GM19238 (cell line): ENCODE data around the gene ADD2.
"Not testable (repeated sequence)": the region's sequence is repeated elsewhere in the genome, so short reads cannot be mapped to it uniquely, and the experiment has no call there.

Source experiments
- DNase-seq: peaks from one replicate; pipeline ENCODE4 v3.0.0; 2011; ENCODE audit warnings: low spot score; ENCODE audit not compliant: insufficient read length

Gene ADD2

DNA sequence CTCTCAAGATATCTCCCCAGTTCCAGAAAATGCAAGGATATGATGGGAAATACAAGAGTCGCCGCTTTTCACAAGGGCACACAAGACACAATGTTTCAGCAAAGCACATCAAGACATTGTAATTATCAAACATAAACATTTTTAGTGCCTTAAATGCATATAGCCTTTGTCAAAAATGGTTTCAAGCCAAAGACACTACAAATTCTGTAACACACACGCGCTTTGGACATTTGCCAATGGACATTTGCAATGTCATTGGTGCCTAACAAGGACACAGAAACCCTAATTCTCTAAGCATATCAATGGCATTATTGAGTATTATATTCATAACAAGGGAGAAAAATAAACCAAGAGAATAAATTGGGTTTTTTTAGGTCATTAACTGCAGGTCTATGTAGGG lies 16.1 kb downstream of the ADD2 start:
- DNase-seq: no peak

DNA sequence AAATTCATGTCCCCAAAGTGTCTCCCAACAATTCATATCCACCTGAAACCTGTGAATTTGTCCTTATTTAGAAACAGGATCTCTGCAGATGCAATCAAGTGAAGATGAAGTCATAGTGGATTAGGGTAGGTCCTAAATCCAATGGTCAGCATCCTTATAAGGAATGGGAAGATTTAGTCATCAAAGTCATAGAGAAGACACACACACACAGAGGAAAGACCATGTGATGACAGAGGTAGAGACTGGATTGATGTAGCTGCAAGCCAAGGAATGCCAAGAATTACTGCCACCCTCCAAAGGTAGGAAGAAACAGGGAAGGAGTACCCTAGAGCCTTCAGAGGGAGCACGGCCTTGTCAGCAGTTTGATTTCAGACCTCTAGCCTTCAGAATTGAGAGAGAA lies 17.7 kb downstream of the ADD2 start:
- DNase-seq: no peak

DNA sequence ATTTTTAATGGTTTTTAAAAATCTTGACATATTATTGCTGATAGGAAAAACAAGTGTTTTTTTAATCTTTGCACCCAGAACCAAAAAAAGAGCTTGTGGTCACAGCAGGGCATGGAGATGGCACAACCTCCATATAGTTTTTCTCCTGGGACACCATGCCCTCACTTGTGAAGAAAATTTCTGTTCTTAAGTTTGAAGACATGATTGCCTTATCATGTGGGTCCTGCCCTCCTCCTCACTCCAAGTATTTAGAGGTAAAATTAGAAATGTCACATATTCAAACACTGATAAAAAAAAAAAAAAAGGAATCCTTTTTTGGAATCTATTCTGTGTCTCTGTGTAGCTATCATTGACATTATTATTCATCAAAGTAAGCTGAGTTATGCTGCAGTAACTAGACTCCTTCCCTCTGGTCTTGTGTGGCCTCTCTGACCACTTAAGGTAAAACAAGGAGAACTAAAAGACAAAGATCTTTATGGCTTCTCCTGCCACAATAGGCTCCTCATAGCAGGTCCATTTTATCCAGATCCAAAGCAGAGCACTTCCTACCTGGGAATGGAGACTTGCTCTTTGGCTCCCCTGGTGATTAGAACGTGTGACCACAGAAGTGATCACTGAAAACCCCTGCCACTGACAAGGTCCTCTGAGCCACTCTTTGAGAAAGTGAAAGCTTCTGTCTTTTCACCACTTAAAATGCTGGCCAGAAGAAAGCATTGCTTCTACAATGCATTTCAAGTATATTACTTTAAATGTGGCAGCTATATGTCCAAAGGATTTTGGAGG lies 19.8 kb downstream of the ADD2 start:
- DNase-seq: no peak

DNA sequence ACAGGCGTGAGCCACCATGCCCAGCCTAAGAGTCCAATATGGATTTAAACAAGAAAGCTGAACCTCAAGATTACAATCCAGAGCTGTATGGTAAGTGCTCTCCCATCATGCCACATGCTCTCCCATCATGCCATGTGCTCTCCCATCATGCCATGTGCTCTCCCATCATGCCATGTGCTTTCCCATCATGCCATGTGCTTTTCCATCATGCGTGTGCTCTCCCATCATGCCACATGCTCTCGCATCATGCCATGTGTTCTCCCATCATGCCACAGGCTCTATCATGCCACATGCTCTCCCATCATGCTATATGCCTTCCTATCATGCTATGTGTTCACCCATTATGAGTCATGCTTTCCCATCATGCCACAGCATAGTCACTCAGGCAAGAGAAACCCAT lies 20.7 kb downstream of the ADD2 start:
- no peak for DNase-seq

DNA sequence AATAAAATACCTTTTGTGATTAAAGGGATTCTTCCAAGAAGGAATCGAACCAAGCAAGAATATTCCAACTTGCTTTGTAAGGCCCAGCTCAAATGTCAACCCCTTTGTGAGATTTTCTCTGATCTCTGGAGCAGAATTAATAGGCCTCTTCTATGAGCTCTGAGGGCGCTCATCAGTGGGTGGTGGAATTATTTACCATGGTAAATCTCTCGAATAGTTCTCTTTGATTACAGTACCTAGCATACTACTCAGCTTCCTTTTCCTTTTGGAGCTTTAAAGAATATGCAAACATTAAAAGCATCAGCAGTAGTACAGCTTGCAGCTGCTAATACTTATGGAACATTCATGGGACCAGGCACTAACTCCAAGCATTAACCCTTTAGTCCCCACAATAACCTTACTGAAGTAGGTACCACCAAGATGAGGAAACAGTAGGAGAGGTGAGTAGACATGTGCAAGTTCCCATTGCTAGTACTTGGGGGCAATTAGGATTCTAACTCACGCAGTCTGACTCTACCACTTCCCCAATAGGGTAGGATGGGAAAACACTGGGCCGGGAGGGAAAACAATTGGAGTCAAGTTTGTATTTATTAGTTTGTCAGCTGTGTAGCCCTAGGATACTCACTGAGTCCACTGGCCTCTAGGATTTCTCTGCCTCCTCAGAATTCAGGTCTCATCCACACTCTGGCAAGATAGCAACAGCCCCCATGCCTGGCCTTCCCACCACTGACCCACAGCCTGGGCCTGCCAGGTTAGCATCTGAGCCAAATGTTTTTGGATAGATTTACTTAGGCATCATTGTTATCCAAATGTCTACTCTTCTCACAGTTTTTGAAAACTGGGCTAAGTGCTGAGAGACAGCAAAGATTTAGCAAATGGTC lies 21.7 kb downstream of the ADD2 start:
- no peak for DNase-seq

DNA sequence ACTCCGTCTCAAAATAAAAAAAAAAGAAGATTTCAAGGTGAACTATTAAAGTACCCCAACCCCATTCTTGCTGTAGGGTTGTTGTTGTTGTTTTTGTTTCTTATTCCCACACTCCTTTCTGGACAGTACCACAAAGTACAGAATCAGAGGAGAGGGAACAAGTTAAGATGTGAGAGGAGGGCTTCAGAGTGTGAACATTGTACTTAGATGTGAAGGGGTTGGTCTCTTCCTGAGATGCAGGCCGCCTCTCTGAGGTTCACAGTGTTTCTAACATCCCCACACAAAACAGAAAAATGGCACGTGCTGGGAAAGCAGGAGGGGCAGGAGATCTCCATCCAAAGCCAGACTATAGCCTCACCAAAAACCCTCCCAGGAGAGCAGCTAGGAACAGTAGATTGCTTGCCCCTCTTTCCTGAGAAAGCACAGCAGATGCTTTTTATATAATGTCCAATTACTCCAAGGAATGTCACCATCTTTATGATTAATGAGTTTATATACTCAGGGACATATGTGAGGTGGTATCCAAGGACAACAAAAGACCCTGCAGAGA lies 22.6 kb downstream of the ADD2 start:
- DNase-seq: no peak

DNA sequence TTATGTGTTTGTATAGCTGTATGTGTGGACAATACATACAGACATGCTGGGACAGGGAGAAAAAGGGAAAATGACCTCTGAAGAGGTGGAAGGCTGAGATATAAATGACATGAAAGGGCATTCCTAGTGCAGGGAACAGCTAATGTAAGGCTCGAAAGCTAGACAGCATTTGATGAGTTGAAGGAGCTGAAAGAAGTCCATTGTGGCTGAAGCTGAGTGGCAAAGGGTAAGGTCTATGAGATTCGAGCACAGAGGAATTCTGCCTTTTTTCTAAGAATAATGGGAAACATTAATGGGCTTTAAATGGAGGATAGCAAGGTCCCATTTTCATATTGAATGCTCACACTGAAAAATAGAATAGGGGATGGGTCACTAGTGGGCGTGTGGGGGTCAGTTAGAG lies 23.6 kb downstream of the ADD2 start:
- no peak for DNase-seq

DNA sequence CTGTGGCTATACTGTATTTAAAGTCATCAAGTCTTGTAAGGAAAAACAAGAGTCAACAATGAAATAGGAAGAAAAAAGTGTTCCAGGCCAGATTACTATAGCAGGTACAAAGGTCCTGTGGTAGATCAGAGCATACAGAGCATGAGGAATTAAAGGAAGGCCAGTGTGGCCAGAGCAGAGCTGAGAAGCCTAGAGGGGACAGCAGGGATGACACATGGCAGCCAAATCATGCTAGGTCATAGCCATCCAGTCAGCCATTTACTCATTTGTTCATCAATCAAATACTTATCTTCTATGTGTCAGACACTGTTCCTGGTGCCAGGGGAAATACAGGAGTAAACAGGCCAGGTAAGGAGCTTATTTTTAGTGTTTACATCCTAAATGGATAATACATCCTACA lies 24.3 kb downstream of the ADD2 start:
- DNase-seq: no peak

DNA sequence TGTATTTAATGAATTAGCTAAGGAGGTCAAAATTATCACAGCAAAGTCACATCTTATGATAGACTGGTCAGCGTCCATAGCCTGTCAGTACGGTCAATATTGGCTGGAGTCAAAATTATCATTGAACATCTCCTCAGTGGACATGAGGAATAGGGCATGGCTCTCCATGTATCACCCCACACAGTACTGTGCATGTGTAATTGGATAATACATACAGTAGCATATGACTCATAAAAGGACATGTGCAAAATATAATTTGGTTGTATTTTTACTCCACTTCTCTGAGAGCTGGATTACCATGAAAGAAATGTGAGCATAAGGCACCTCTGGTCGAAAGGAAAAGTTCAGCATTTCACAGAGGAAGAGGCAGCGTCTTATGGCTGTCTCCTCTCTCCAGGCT lies 24.9 kb downstream of the ADD2 start:
- DNase-seq: no peak

DNA sequence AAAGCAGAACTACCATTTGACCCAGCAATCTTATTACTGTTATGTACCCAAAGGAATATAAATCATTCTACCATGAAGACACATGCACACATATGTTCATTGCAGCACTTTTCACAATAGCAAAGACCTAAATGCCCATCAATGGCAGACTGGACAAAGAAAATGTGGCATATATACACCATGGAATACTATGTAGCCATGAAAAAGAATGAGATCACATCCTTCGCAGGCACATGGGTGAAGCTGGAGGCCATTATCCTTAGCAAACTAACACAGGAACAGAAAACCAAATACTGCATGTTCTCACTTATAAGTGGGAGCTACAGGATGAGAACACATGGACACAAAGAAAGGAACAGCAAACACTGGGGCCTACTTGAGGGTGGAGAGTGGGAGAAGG lies 28.5 kb downstream of the ADD2 start:
- DNase-seq: not testable (repeated sequence)

DNA sequence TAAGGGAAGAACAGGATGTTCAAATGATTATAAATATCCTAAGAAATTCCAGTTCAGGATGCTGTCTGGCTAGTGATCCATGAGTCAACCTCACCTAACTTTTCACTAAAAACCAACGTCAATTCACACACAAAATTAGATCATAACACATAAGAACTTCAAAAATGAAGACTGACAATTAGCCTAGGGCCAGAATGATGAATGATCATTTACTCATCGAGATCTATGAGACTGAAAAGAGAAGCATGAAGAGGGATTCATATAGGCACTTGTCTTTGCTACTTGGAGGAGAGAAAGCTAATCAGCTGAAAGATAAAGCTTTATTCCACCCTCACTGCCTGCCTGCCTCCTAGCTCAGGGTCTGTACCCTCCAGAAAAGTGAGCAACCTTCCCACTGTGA lies 29.8 kb downstream of the ADD2 start:
- DNase-seq: no peak

DNA sequence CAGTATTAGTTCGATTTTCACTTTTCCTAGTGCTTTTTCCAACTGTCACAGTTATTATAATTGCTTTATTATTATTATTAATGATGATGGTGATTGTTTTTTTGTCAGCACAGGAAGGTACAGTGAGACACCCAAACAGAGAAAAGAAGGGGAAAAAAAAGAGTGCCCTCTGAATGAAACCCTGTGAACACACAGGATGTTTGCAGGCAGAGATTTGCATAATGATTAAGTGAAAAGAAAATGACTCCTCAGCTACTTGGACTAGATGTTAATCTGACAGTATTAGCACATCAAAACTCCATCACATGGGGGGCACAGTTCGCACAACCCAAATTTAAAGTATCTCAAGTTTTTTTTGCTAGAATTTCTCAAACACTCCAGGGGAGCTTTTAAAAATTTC lies 32.9 kb downstream of the ADD2 start:
- no peak for DNase-seq

DNA sequence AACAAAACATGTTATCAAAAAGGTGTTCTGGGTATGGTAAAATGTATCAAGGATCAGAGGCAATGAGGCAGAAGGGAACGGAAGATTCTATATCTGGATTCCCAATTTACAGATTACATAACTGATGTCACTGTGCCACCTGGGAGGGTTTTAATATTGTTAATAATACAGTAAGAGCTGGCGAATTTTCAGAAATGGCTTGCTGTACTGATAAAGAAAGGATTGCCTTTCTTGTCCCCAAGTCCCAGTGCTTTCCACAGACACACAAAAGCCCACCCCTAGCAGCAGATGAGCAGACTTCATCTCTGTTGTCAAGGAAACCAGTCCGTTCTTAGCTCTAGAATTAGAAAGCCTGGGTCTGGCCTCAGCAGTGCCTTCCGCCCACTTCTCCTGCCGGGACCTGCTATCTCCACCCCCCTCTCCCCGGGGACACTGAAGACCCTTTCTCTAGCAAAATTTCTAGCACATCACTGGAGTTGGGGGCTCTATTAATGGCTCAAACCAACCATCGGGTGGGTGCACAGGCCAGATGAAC lies 34.3 kb downstream of the ADD2 start:
- DNase-seq: no peak

DNA sequence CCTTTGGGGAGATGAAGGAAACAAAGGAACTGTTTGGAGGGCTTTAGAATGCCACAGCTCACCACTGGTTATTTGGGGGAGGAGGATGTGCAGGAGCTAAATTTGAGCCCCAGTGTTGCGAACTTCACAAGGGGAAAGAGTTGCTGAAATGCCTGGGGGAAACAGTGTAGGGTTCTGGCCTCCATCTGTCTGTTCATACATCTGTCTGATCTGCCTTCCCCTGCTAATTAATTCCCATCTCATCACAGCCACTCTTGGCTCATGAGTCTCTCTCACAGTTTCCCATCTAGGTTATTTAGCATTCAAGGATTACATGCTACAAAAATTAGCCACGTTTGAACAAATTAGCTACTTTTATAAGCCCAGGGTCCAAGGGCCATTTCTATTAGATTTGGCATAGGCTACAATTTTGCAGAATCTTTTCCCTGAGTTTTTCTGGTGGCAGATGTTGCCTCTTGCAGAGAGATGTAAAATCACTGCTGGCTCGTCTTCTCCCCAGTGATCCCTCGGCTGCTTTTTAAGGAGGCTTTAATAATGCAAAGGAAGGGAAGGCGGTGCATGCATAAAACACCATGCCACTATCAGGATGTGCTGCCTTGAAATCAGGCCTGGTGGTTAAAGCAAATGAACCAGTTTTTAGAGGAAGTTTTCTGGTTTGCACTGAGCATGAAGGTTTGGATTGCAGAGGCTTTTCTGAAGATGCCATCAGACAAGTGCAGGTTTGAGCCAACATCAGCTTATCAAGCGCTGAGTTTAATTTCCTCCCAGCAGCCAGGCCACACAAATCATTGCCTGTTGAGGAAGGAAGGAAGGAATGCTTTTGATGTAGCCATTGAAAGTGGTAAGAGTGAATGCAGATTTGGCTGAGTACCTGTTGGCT lies 35.0 kb downstream of the ADD2 start:
- DNase-seq: no peak

DNA sequence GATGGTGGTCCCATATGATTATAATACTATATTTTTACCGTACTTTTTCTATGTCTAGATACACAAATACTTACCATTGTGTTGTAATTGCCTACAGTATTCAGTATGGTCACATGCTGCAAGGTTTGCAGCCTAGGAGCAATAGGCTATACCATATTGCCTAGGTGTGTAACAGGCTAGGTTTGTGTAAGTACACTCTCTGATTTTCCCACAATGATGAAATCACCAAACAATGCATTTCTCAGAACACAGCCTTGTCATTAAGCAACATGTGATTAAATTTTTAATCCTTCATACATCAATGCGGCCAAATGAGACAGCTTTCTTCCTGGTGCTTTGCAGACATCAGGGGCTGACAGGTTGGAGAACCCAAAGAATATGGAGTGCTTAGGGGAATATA lies 37.3 kb downstream of the ADD2 start:
- no peak for DNase-seq

DNA sequence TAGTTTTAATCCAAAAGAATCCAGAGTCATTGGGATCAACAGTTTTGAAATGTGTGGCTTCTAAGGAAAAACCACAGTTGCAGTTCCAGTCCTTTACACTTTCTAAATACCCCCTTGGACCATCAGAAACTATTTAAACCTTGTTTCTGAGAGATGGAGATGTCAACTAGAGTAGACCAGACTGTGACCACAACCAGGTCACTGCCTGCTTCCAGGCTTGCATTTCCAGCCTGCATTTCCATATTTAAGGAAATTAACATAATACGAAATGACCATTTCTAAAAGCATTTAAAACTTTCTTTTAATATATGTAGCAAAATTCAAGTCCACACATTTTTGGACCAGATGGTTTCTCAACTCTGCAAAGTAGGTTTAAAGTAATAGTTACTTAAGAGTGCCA lies 38.4 kb downstream of the ADD2 start:
- DNase-seq: no peak

DNA sequence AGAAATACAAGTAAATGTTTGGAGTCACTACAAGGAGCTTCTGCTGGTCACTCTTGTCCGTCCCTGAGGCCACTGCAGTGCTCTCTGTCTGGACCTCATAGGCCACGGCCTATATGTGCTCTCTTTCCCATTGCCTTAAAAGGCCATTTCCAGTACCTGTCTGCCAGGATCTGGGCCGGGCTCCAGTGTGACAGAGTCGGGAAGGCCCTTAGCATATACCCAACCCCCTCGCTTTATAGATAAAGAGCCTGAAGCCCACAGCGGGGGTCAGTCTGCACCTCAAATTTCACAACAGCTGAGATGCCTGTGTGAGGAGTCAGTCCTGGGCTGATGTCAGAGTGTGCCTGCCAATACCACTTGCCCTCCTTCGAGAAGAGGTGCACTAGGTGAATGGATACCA lies 39.9 kb downstream of the ADD2 start:
- DNase-seq: no peak

DNA sequence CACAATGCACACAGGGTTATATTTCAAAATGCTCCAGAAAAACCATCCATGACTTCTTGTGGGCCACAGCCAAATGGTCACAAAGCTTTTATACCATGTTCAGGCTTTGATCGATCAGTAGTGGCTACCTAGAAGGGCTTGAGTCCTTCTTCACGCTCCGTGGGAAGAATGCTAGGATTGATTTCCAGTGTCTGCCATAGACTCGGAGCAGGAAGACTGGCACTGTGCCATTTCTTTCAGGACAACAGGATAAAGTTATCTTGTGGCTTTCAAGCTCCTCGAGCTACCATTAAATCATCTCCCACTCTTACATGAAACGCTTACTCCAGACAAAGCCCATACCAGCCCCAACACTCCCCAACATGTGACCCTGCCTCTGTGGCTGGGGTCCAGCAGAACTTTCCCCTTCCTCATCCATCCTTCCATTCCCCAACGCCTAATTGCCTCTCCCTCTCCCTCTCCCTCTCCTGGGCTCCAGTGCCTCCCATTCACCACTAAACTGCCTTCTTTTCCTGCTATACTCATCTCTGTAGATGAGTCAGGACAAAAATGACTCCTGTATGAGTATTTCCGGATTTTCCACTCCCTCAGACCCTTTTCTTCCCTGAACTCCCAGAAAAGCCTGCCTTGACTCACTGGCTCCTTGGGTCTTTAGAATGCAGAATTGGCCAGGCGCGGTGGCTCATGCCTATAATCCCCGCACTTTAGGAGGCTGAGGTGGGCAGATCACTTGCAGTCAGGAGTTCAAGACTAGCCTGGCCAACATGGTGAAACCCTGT lies 40.9 kb downstream of the ADD2 start:
- DNase-seq: no peak

DNA sequence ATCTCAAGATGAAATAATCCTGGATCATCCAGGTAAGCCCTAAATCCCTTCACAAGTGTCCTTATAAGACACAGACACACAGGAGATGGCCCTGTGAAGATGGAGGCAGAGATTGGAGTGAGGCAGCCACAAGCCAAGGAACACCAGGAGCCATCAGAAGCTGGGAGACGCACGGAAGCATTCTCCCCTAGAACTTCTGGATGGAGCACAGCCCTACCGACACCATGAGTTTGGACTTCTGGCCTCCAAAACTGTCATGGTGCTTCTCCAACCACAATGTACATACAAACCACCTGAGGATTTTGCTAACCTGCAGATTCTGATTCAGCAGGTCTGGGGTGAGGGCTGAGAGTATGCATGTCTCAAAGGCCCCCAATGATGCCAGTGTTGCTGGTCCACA lies 42.5 kb downstream of the ADD2 start:
- DNase-seq: no peak

DNA sequence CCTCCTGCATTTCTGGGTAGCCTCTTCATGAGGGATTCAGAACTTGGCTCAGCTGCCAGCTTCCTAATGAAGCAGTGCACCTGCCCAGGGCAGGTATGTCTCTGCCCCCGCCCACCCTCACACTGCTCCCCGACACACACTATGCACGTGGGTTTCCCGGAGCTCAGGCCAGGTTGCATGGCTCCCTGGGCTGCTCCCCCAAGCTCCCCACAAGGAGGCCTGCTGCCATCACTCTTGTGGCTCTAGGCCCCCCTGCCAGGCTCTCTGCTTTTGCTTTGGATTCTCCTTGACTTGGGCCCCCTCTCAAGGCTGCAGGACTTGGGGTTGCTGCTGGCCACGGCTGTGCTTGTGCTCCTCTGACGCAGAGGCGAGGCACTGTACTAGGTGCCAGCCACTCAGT lies 43.6 kb downstream of the ADD2 start:
- no peak for DNase-seq
